PFSK-1 (cell line): ENCODE measurements around the gene PHLPP1.

Experiments
- FOXP2 ChIP-seq: optimal IDR thresholded peaks from 2 replicates; pipeline ENCODE3; 2011; ENCODE audit warnings: borderline replicate concordance, control low read depth, inconsistent platforms; ENCODE audit not compliant: insufficient read depth; ENCODE audit errors: extremely low read length, extremely low read depth
- POLR2AphosphoS5 ChIP-seq: IDR thresholded peaks from 2 replicates; pipeline ENCODE4 v1.6.1; 2012; ENCODE audit warnings: low read depth, mild to moderate bottlenecking, control low read depth, low read length, moderate library complexity
- REST ChIP-seq, 2 experiments: IDR thresholded peaks; 2 replicates each; pipeline versions ENCODE4 v1.6.1 to v1.8.0; 2011 to 2012; ENCODE audit warnings: low read depth in 2 of 2, low read length in 2 of 2, control low read depth in 1 of 2, inconsistent platforms in 1 of 2, mild to moderate bottlenecking in 1 of 2, moderate library complexity in 1 of 2; ENCODE audit not compliant: insufficient read depth in 1 of 2
- SIN3A ChIP-seq: IDR thresholded peaks from 2 replicates; pipeline ENCODE4 v1.6.1; 2012; ENCODE audit warnings: mild to moderate bottlenecking, low read length, moderate library complexity, borderline replicate concordance; ENCODE audit not compliant: insufficient read depth
- TAF1 ChIP-seq: IDR thresholded peaks from 2 replicates; pipeline ENCODE4 v1.6.1; 2012; ENCODE audit warnings: low read length, control low read depth, borderline replicate concordance; ENCODE audit not compliant: insufficient read depth

- TF ChIP-seq POLR2AphosphoS5 = no peak
- TF ChIP-seq REST (IDR thresholded peaks at IDR 0.05; ENCODE audit: insufficient read depth in 1 of 2, low read depth in 2 of 2, low read length in 2 of 2) = no peak
- no peak for TF ChIP-seq FOXP2
- no peak for TF ChIP-seq TAF1
- TF ChIP-seq SIN3A = no peak
Measured at GRCh38 chr18:62809900-62810299, 94.6 kb downstream of the PHLPP1 start.
